Activated T-cell treated with anti-CD3 and anti-CD28 coated beads, Interleukin-2, amount 50 U/mL, for 48 hours (primary cell): ENCODE results near the gene MYH15.

Experiments used
- DNase-seq, 2 experiments: peaks; one replicate each; pipeline ENCODE4 v3.0.0-alpha.2; 2020

MYH15 gene

DNA sequence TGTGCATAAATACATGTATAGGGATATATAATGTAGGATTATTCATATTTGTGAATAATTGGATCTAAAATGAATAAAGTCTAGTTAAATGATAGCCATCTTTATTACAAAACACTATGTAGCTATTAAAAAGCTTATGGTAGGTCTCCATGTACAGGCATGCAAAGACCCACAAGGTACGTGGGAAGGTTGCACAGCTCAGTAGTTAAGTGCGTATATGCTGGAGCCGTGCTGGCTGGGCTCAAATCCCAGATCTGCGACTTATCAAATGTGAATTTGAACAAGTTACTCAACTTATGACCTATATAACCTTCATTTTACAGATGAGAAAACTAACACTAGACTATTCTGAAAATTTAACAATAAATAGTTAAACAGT is 100.6 kb downstream of the MYH15 start:
- no peak for DNase-seq

DNA sequence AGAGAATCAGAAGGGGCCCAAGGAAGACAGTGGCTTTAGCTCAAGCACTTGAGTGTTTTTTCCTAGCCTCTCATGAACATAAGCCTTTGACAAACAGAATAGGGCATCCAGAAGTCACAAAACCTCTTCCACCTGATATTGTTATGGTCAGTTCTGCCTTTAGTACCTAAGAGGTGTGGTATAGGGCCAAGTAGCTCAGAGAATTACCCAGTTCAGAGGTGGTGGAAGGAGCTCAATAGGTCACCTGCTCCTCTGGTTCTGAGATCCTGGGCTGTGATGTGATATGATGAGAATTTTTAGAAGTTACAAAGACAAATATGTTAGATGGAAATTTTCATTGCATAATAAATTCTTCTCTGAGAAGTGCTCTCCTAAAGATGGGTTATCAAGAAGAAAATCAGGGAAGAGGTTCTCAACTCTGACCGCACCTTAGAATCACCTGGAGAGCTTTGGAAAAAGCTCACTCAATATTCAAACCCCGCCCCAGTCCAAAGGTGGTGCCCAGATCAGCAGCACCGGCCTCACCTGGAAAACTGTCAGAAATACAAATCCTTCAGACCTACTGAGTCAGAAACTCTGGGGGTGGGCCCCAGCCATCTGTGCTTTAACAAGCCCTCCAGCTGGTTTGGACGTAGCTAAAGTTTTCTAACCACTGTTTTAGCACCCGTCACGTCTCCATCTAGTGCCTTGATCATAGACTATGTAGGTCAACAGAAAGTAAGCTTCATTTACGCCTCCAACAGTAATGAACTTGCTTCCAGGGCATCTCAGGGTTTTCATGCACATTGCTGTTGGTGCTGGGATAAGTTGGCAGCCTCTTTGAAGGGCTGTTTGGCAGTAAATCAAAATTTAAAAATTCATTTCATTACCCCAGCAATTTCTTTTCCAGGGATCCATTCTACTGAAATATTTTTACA is 101.3 kb downstream of the MYH15 start:
- DNase-seq = no peak

DNA sequence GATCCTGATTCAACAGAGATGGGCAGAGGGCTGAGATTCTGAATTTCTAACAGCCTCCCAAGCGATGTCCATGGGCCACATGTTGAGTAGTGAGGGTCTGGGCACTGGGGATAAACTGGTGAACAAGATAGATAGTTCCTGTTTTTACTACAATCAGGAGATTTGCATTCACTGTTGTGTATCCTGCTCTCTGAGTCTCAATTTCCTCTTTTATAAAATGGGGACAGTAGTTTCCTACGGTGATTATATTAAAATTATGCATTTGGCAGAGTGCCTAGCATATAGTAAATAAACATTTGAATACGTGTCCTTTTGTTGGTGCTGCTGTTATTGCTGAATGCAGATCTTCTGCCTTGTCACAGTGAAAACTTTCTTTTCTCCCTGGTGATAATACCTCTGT is 102.5 kb downstream of the MYH15 start:
- DNase-seq = no peak

DNA sequence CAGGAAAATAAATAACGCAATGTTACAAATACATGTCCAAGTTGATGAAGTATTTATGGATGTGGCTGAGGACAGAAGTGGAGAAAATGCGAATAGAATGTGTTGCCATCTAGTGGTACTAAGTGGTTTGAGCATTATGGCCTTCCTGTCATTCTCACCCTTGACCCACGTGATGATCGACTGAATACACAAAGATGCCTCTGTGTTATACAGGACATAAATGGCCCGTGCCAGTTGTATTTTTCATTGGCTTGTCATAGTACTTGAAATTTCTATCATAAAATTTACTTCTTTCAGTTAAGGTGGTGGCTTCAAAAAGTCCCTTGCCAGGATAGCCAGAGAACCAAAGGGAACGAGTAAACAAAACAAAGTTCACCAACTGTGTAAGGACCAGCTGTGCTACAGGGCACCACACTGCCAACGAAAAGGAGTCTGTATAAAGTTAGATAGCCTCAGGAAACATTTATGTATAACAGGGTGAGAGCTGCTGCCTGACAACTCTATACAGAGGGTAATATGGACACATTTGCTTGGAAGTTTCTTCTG is 103.7 kb downstream of the MYH15 start:
- no peak for DNase-seq

DNA sequence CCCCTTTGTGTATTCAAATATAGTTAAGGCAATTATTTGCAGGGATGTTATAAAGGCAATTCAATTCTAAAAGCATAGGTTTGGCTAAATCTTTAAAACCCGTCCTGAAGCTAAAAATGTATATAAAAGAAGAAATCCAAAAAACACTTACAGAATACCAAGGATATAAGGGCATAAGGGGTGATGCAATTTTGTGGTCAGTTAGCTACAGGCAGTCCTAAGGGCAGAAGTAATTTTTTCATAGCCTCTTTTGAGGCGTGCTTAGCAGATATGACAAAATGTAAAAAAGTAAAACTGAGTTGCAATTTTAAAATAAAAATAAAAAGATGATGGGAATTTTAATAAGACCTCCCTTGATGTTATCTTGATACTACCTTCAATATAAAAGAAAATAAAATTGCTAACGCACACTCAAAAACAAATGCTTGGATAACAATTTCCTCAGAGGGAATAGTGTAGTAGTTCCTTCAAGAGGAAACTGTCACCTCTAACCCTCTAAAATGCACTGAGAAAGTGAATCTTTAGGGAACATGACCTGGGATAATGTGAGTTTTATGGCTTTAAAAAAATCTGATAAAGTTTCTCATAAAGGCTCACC is 104.2 kb downstream of the MYH15 start:
- no peak for DNase-seq

DNA sequence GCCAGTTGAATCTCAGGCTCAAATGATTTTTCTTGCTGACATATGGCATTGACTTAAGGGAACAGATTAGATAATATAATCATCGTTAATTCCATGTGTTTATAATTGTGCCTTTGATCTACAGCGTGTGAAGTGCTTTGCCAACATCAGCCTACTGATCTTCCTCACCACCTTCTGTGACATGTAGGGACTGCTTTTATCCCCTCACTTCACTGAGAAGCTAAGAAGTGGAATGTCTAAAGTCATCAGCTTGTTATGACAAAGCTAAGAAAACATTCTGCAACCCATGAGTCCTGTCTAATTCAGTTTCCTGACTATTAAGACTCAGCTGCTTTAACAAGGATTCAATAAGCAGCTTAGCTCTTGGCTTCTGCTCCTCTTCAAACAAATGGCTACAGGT is 106.0 kb downstream of the MYH15 start:
- no peak for DNase-seq

DNA sequence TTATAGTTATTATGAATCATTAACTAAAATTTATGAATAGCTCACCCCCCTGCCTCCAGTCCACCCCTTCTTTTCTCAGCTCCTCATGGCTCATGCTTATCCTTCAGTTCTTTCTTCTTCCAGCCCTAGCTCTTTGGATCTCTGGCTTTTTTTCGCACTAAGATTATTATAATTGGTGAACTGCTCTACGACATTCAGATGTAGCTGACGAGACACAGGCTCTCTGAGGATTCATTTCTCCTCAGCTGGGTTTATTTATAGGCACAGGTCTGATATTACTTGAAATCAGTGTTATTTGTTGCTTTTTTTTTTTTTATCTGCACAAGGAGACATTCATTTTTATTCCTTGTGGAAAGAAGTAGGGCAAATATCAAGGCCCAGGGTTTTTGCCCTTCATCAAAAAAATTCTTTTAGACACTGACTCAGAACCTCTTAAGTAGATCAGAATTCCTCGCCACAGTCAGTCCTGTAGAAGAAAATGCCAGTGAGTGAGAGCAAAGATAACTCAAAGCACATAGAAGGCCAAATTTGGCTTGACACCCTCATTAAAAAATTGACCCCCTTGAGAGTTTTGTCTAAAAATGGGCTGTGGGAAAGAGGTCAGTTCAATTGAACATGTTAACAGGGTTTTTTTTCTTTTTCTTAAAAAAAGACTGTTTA is 106.6 kb downstream of the MYH15 start:
- no peak for DNase-seq

DNA sequence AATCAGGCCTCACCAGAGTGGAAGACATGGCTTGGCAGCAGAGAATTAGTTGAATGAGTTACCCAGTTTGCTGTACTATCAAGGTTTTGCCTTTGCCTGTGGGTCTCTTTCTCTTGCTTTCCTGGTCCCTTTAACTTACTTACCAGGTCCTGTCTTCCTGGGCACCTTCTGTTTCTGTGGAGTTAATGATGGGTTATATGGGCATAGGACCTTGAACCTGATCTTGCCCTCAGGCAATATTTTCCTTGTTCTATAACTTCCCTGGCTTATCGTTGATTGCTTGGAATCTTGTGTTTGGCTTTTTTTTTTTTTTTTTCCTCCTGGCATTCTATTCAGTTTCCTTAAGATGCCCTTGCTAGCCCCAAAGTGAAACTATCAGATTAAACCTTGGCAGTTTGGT is 107.2 kb downstream of the MYH15 start:
- DNase-seq = no peak

DNA sequence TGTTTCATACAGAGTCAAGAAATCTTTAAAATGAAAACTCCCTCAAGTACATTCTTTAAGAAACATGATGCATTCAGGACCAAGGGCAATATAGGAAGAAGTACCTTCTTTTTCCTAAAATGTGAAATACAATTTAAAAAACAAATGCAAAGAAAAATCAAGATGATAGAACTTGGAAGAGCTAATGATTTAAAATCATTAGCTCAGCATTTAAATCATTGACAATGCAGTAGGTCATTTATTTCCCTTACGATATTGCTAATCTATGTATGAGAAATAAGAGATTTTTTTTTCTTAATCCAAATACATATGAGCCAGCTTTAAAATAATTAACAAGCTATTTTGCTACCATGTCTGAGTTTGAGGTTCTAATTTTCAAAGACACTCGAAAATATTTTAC is 108.6 kb downstream of the MYH15 start:
- DNase-seq = no peak

DNA sequence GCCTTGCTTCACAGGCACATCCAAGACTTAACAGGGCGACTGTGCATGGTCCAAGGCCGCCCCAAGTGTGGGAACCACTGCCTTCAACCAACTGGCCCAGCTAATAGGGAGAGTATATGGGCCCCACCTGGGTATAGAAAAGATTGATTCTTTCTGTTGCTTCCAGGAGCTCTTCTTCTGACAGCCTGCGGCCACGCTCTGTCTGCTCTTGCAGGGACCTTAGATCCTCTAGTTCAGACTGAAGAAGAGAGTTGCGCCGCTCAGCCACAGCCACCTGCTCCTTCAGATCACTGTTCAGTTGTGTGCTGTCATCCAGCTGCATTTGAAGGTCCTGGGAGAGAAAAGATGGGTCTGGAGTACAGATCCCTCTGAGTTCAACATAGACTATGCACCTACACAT is 111.9 kb downstream of the MYH15 start:
- DNase-seq = no peak

DNA sequence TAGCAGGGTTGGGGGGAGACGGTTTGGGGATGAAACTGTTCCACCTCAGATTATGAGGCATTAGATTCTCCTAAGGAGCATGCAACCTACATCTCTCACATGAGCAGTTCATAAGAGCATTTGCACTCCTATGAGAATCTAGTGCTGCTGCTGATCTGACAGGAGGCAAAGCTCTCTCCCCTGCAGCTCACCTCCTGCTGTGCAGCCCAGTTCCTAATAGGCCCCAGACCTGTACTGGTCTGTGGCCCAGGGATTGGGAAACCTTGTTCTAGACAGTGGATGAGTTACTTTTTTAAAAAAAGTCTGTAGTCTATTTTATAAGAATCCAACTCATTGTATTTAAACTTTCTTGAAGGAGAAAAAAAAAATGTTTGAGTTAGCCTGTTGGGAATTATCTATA is 114.1 kb downstream of the MYH15 start:
- no peak for DNase-seq

DNA sequence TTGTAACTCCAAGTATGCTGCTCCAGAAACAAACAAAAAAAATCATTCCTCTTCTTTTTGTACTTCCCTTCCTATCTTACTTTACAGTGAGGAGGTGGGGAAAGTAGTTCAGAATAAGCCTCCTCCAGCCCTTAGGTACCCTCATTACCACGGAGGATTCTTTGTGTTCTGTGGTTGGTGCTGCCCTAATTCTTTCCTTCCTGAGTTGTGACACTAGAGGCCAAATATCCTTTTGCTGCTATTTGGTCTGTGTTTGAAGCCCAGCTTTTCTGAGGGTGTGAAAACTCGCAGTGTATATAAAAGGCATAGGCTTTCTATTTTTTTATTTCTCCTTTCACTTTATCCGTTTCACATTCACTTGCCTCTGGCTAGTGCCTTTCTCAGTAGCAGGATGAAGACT is 115.8 kb downstream of the MYH15 start:
- DNase-seq = no peak

DNA sequence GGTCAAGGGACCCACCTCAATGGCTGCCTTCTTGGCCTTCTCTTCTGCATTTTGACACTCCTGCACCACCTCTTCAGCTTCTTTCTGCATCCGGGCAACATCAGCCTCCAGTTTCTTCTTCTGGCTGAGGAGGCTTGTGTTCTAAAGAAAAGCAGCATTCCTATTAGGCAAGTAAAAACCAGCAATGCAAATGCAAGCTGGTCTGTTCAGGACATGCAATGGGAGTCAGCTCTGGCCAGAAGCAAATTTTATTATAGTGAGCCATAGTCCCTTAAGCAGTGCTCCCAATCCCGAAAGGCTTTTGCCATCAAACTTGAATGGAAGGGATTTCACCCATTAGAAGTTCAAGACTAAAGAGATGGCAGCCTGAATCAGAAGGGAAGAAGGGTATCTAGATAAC is 116.4 kb downstream of the MYH15 start:
- no peak for DNase-seq

DNA sequence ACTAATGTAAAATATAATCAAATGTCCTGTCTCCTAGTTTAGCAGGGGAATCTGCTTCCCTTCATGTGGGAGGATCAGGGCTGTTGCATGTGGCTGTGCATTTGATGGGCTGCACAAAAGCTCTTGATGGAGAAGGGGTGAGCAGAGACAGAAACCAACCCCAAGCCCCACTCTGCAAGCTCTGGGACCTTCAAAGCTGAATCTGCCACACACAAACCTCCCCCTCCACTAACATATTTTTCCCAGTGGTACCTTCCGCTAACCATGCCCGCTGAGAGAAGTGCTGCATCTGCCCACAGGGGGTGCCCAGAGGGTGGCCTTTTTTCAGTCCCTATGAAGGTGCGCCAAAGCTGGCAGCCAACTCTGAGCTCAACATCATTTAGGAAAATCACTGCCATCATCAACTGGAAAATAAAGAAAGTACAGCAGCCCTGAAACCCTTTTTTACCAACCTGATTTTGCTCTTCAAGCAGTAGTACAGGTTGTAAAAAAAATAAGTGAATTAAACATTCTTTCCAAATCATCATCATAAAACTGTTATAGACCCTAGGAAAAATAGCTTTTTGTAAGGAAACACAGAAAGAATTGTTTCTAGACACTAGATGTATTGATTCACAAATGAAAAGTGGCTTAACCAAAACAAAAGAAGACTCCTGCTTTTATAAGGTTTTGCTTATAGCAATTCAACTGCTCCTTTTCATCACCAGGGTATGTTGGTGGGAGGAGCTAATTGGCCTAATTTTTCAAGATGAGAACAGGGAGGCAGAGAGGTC is 117.1 kb downstream of the MYH15 start:
- no peak for DNase-seq

DNA sequence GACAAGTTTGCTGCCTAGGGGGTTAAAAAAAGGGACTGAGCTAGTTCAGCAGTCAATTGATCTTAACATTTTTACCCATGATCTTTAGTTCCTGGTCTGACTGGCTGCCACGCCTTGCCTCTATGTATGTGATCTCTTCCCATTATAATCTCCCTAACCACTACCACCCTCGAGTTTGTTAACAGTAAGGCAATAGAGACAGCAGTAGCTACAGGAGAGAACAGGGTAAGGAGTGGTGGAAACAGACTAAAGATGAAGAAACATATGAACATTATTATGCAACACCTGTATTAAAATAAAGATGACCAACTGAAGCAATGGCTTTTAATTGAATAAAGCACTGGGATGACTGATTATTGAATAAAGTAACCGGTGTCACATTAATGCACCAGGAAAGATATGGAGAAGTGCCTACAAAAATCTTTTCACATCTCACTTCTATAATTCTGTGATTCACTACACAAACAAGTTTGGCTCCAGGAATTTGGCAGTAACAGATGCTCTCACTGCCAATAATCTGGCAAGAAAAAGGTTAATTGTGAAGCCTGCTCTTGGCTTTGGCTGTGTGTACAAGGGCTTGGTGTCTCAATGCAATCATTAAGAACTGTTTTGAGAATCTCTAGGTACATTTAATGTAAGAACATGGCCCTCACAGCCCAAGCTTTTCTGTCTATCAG is 118.3 kb downstream of the MYH15 start:
- DNase-seq = no peak

DNA sequence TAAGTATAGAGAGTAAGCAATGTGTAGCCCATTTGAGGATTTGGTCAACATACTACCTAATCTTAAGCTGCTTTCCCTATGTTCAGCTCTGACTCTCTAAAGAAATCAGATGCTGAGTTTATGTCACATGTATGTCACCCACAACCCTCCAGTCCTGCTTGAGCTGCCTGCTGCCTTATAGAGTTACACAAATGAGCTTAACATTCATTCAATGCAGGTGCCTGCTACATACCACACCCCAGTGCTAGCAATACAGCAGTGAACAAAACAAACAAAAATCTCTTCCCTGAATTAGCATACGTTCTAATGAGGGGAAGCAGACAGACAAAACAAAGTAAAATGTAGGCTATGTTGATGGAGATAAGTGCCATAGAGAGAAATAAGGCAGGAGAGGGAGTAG is 121.0 kb downstream of the MYH15 start:
- no peak for DNase-seq

DNA sequence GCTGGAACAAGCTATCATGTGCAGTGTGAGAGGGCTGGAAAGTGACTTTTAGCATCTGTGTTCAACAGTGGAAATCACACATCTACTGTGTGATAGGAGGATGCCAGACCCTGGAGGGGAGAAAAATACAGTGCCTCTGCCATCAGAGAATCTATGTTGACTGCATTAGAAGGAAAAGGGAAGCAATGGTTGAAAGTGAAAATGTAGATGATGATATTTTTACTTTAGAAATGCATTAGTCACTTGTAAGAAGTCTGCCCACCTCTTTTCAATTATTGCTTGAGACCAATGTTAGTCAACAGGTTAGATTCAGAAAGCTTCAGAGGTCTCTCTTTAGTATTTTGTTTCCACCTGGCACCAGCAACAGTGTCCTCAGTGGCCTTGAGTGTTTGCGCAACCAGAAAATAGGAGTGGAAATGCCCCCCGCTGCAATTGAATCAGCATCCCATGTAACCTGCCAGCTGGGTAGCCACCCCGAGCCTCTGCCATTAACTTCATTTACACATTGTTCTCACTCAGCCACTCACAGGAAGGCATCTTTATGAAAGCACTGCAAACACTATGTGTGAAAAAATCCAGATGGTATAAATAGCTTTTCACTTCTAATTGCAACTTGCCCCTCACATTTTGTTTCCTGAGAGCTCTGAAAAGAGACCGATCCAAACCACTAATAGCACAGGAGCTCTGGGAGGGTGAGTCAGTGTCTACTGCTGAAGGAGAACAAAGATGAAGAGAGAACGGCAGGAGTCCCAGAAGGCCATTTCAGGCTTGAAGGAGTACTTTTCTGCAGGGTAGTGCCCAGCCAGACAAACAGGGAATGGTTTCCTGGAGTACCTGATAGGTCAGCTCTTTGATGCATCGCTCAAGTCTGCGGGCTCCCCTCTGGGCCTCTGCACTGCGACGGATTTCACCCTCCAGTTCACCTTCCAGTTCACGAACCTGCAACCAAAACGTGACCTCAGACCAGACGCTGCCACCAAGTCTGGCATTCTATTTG is 122.0 kb downstream of the MYH15 start:
- DNase-seq = peak; percentile 44 to 50

DNA sequence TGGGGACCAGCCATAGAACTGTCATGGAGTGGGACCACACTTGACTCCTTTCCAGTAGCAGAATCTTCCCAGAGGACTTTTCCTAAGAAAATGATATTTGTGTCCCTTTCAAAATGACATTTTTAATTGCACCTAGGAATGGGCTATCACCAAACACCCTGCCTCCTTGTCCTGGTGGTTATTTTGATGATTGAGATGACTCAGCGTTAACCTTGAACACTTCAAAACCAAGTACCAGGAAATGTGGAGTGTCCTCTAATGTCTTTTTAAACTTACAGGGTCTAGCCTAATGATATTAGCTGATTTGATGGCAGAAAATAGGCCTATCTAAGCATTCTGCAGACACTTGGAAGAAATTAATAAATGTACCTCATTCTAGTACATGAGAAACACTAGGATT is 123.3 kb downstream of the MYH15 start:
- no peak for DNase-seq

DNA sequence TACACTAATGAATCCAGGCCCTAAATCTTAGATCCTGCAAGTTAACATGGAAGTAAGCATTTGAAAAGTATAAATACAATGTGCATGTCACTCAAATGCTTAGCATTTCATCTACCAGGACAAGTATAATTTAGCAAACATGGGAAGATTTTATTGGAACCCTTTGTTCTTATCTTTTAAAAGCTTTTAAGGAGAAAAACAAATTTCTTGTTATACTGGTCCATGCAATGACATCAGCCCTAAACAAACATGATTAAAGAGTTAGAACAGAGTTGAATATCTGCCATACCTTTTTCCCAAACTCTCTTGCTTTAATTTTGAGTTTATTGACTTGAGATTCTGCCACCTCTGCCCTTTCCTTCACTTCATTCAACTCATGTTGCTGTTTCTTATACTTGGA is 127.1 kb downstream of the MYH15 start:
- DNase-seq = no peak

DNA sequence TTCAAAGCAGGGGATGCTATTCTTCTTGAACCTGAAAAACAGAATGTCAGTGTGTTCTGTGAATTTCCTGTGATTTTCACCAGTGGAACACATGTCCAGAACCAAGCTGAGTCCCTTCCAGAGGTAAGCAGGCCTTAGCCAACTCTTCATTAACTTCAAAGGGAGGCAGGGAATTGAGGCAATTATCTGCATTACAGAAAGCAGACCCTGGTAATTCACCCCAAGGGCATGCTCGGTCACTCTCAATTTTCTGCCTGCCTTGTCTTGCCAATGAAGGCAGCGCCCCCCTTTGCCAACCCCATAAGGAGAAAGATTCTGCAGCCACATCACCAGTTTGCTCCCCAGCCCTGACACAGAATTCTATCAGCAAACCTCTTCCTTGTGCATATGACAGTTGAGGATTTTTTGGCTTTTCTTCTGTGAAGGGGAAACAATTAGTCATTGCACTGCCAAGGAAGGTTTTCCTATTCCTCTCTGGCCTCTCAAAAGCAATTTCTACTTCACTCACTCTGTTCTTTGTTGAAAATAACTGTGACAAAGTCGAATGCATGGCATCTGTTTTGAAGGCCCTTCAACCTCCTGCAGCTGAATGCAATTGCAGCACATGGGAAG is 128.8 kb downstream of the MYH15 start:
- DNase-seq = no peak
